CD1c-positive myeloid dendritic cell (primary cell): Measurements from ENCODE around the gene FBXO42.
"Not testable (repeated sequence)": the region's sequence is repeated elsewhere in the genome, so short reads cannot be mapped to it uniquely, and the experiment has no call there.

Experiments used
- DNase-seq: peaks from one replicate; pipeline ENCODE4 v3.0.0-alpha.2; 2016; ENCODE audit errors: extremely low spot score

Gene FBXO42

GRCh38 chr1:16222716-16223115, 129.6 kb downstream of the FBXO42 start:
- DNase-seq: not testable (repeated sequence)

- DNase-seq: no peak
Observed at GRCh38 chr1:16221499-16221898, 130.8 kb downstream of the FBXO42 start.

GRCh38 chr1:16219968-16220500, 132.2 kb downstream of the FBXO42 start:
- no peak for DNase-seq

GRCh38 chr1:16218674-16219071, 133.6 kb downstream of the FBXO42 start:
- DNase-seq: no peak

GRCh38 chr1:16218014-16218673, 134.1 kb downstream of the FBXO42 start:
- no peak for DNase-seq

- peak; percentile 96 for DNase-seq
Observed at GRCh38 chr1:16217061-16217785, 135.1 kb downstream of the FBXO42 start.

- DNase-seq: peak; percentile 50
Observed at GRCh38 chr1:16215882-16216753, 136.2 kb downstream of the FBXO42 start.

GRCh38 chr1:16215240-16215639, 137.0 kb downstream of the FBXO42 start:
- not testable (repeated sequence) for DNase-seq

- DNase-seq: not testable (repeated sequence)
Observed at GRCh38 chr1:16213544-16213943, 138.7 kb downstream of the FBXO42 start.

GRCh38 chr1:16213013-16213412, 139.3 kb downstream of the FBXO42 start:
- no peak for DNase-seq

- DNase-seq: no peak
Observed at GRCh38 chr1:16212251-16212961, 139.9 kb downstream of the FBXO42 start, which contains the start of gene ARHGEF19. Gene ARHGEF19 (minus strand): TSS chr1:16212652. CDS start chr1:16209054, 3,598 bp downstream.

GRCh38 chr1:16211824-16212223, 140.5 kb downstream of the FBXO42 start:
- no peak for DNase-seq

GRCh38 chr1:16210581-16210980, 141.7 kb downstream of the FBXO42 start:
- no peak for DNase-seq

- DNase-seq: no peak
Observed at GRCh38 chr1:16209847-16210407, 142.4 kb downstream of the FBXO42 start.

- DNase-seq: no peak
Observed at GRCh38 chr1:16209132-16209846, 143.0 kb downstream of the FBXO42 start.

- DNase-seq: peak; percentile 15
Observed at GRCh38 chr1:16208270-16208987, 143.9 kb downstream of the FBXO42 start.

- peak; percentile 56 for DNase-seq
Observed at GRCh38 chr1:16207318-16208269, 144.7 kb downstream of the FBXO42 start.

- DNase-seq: peak; percentile 97
Observed at GRCh38 chr1:16206547-16207317, 145.5 kb downstream of the FBXO42 start.
